WTC11 (cell line): ENCODE data around the gene USP16. TPM values are rescaled to one million over a fixed set of nuclear protein-coding genes. Genes with fewer than 3 reads are reported as not detected.

Source experiments
- ATAC-seq: fragments of 200-7000 bp; cut with Tn5 transposase; 2 replicates; pipeline ENCODE4 v1.10.0; 2021; ENCODE audit warnings: mild to moderate bottlenecking, moderate library complexity
- CTCF ChIA-PET: fragments of 300-600 bp; sonication (Branson Sonifier 250); formaldehyde crosslinking; loops from one replicate; lab custom pipeline; 2021; ENCODE audit warnings: antibody characterized with exemption; lab: Charles Lee
- POLR2A ChIA-PET: fragments of 350-600 bp; sonication (Branson Sonifier 250); formaldehyde crosslinking; loops from one replicate; lab custom pipeline; 2021; ENCODE audit warnings: antibody characterized with exemption; lab: Charles Lee
- DNase-seq: peaks from one replicate; pipeline ENCODE4 v3.0.0; 2021; ENCODE audit warnings: low spot score
- H3K27ac Mint-ChIP-seq: 2 replicates; pipeline ENCODE4 v1.8.0; 2021; ENCODE audit warnings: mixed read lengths
- H3K27me3 Mint-ChIP-seq: 2 replicates; pipeline ENCODE4 v1.8.0; 2021; ENCODE audit warnings: low read depth, mild to moderate bottlenecking, moderate library complexity, mixed read lengths
- H3K36me3 Mint-ChIP-seq: 2 replicates; pipeline ENCODE4 v1.8.0; 2021; ENCODE audit warnings: mixed read lengths
- H3K4me1 Mint-ChIP-seq: 2 replicates; pipeline ENCODE4 v1.8.0; 2022; ENCODE audit warnings: mixed read lengths
- H3K4me3 Mint-ChIP-seq: 2 replicates; pipeline ENCODE4 v1.8.0; 2021; ENCODE audit warnings: mild to moderate bottlenecking, moderate library complexity, mixed read lengths
- H3K9me3 Mint-ChIP-seq: 2 replicates; pipeline ENCODE4 v1.8.0; 2021; ENCODE audit warnings: mixed read lengths
- CREM ChIP-seq: sonication (generic); formaldehyde crosslinking; IDR thresholded peaks from 2 replicates; pipeline ENCODE4 v1.8.1; 2022; ENCODE audit warnings: mild to moderate bottlenecking, missing genetic modification reagents, moderate library complexity
- E2F5 ChIP-seq: sonication (generic); formaldehyde crosslinking; IDR thresholded peaks from 2 replicates; pipeline ENCODE4 v1.8.1; 2022; ENCODE audit warnings: mild to moderate bottlenecking, moderate library complexity, missing genetic modification reagents
- ESRRA ChIP-seq: sonication (generic); formaldehyde crosslinking; IDR thresholded peaks from 2 replicates; pipeline ENCODE4 v1.8.1; 2022; ENCODE audit warnings: mild to moderate bottlenecking, missing genetic modification reagents, borderline replicate concordance
- ETV6 ChIP-seq: sonication (generic); formaldehyde crosslinking; IDR thresholded peaks from 2 replicates; pipeline ENCODE4 v1.8.1; 2022; ENCODE audit warnings: mild to moderate bottlenecking, missing genetic modification reagents
- FOXJ3 ChIP-seq: sonication (generic); formaldehyde crosslinking; IDR thresholded peaks from 2 replicates; pipeline ENCODE4 v1.9.0; 2021; ENCODE audit warnings: missing genetic modification reagents, mild to moderate bottlenecking, borderline replicate concordance
- FOXP1 ChIP-seq: sonication (generic); formaldehyde crosslinking; IDR thresholded peaks from 2 replicates; pipeline ENCODE4 v1.8.0; 2022; ENCODE audit warnings: missing genetic modification reagents, mild to moderate bottlenecking, moderate library complexity, borderline replicate concordance
- IRF2 ChIP-seq: sonication (generic); formaldehyde crosslinking; IDR thresholded peaks from 2 replicates; pipeline ENCODE4 v1.8.0; 2022; ENCODE audit warnings: low read depth, missing genetic modification reagents, borderline replicate concordance
- JAZF1 ChIP-seq: fragments of 250-450 bp; sonication (Bioruptor Pico); IDR thresholded peaks from 2 replicates; pipeline ENCODE4 v1.9.0; 2021; ENCODE audit warnings: moderate library complexity, mild to moderate bottlenecking, inconsistent platforms
- JUN ChIP-seq: sonication (generic); formaldehyde crosslinking; IDR thresholded peaks from 2 replicates; pipeline ENCODE4 v1.8.0; 2023; ENCODE audit warnings: mild to moderate bottlenecking, missing genetic modification reagents
- KAT7 ChIP-seq: sonication (generic); formaldehyde crosslinking; IDR thresholded peaks from 2 replicates; pipeline ENCODE4 v1.8.1; 2023; ENCODE audit warnings: missing genetic modification reagents, mild to moderate bottlenecking, borderline replicate concordance
- MLX ChIP-seq: sonication (generic); formaldehyde crosslinking; IDR thresholded peaks from 2 replicates; pipeline ENCODE4 v1.8.1; 2023; ENCODE audit warnings: mild to moderate bottlenecking, missing genetic modification reagents, moderate library complexity
- MXD4 ChIP-seq: fragments of 250-450 bp; sonication (Bioruptor Pico); IDR thresholded peaks from 2 replicates; pipeline ENCODE4 v1.8.0; 2021; ENCODE audit warnings: mild to moderate bottlenecking, moderate library complexity, borderline replicate concordance
- NR3C1 ChIP-seq: sonication (generic); formaldehyde crosslinking; conservative IDR thresholded peaks from 2 replicates; pipeline ENCODE4 v1.8.1; 2023; ENCODE audit warnings: low read depth, mild to moderate bottlenecking, missing genetic modification reagents
- OVOL2 ChIP-seq: fragments of 250-450 bp; sonication (Bioruptor Pico); IDR thresholded peaks from 2 replicates; pipeline ENCODE4 v1.9.0; 2021; ENCODE audit warnings: mild to moderate bottlenecking, borderline replicate concordance
- PRDM15 ChIP-seq: sonication (generic); formaldehyde crosslinking; IDR thresholded peaks from 2 replicates; pipeline ENCODE4 v1.8.0; 2022; ENCODE audit warnings: missing genetic modification reagents
- RELA ChIP-seq: sonication (generic); formaldehyde crosslinking; IDR thresholded peaks from 2 replicates; pipeline ENCODE4 v1.8.1; 2022; ENCODE audit warnings: missing genetic modification reagents, mild to moderate bottlenecking, borderline replicate concordance
- SMAD3 ChIP-seq: sonication (generic); formaldehyde crosslinking; IDR thresholded peaks from 2 replicates; pipeline ENCODE4 v1.8.0; 2022; ENCODE audit warnings: missing genetic modification reagents, mild to moderate bottlenecking, borderline replicate concordance
- SOX15 ChIP-seq: fragments of 250-450 bp; sonication (Bioruptor Pico); IDR thresholded peaks from 2 replicates; pipeline ENCODE4 v1.9.0; 2021; ENCODE audit warnings: mild to moderate bottlenecking
- STAT6 ChIP-seq: sonication (generic); formaldehyde crosslinking; conservative IDR thresholded peaks from 2 replicates; pipeline ENCODE4 v1.8.1; 2023; ENCODE audit warnings: mild to moderate bottlenecking, low read depth, missing genetic modification reagents, moderate library complexity
- USF2 ChIP-seq: sonication (generic); formaldehyde crosslinking; IDR thresholded peaks from 2 replicates; pipeline ENCODE4 v1.8.1; 2023; ENCODE audit warnings: mild to moderate bottlenecking, missing genetic modification reagents, moderate library complexity
- ZNF416 ChIP-seq: fragments of 250-450 bp; sonication (Bioruptor Pico); IDR thresholded peaks from 2 replicates; pipeline ENCODE4 v1.9.0; 2021; ENCODE audit warnings: mild to moderate bottlenecking, inconsistent platforms
- ZNF671 ChIP-seq: fragments of 250-450 bp; sonication (Bioruptor Pico); IDR thresholded peaks from 2 replicates; pipeline ENCODE4 v1.8.0; 2021; ENCODE audit warnings: mild to moderate bottlenecking
- ZSCAN18 ChIP-seq: fragments of 250-450 bp; sonication (Bioruptor Pico); IDR thresholded peaks from 2 replicates; pipeline ENCODE4 v2.1.2; 2022; ENCODE audit warnings: mild to moderate bottlenecking, moderate library complexity
- total RNA-seq: library from RNA; stranded (reverse); gene quantifications from 3 replicates; pipeline ENCODE4 v1.2.3, GENCODE V29; 2021

USP16 gene
- total RNA-seq, 1 experiment from 2014 or later: 20.8 TPM

GRCh38 chr21:28979092-28979491 lies 45.4 kb upstream of the USP16 start (continued):
- TF ChIP-seq USF2 (CRISPR knock-in tag) (no peak), ESRRA (CRISPR knock-in tag) (no peak), E2F5 (CRISPR knock-in tag) (no peak), SOX15 (no peak), FOXJ3 (no peak), CREM (CRISPR knock-in tag) (no peak), STAT6 (CRISPR knock-in tag) (no peak)

GRCh38 chr21:28982637-28983036 lies 41.8 kb upstream of the USP16 start:
- Mint-ChIP-seq H3K27me3 (no peaks in the 10 kb centered on the region), H3K4me1 (no peaks in the 10 kb centered on the region), H3K4me3 (no peak overlapping the region), H3K27ac (no peak overlapping the region), H3K36me3 (peaks cover 19% of the 10 kb centered on the region), H3K9me3 (no peaks in the 10 kb centered on the region)
- ATAC-seq (no peak), DNase-seq (no peak)
- TF ChIP-seq ZNF416 (CRISPR knock-in tag) (no peak), FOXP1 (CRISPR knock-in tag) (no peak), ETV6 (CRISPR knock-in tag) (no peak), RELA (CRISPR knock-in tag) (no peak), PRDM15 (CRISPR knock-in tag) (no peak), ZNF671 (no peak)
- POLR2A ChIA-PET: no interaction called here
- CTCF ChIA-PET: no interaction called here

GRCh38 chr21:28986677-28987076 lies 37.8 kb upstream of the USP16 start:
- ChIA-PET CTCF (no interaction called here), POLR2A (no interaction called here)
- ATAC-seq (no peak), DNase-seq (no peak)
- peaks cover 13% of the 10 kb centered on the region for H3K36me3 Mint-ChIP-seq
- no peak overlapping the region for H3K27ac Mint-ChIP-seq
- H3K4me3 Mint-ChIP-seq: no peak overlapping the region
- H3K4me1 Mint-ChIP-seq: peaks cover 6% of the 10 kb centered on the region
- H3K9me3 Mint-ChIP-seq: no peaks in the 10 kb centered on the region
- H3K27me3 Mint-ChIP-seq: no peaks in the 10 kb centered on the region
- no peak for TF ChIP-seq SMAD3 (CRISPR knock-in tag)
- TF ChIP-seq OVOL2 (CRISPR knock-in tag): no peak
- no peak for TF ChIP-seq JAZF1 (CRISPR knock-in tag)
- no peak for TF ChIP-seq JUN (CRISPR knock-in tag)
- no peak for TF ChIP-seq NR3C1 (CRISPR knock-in tag)
- no peak for TF ChIP-seq MXD4 (CRISPR knock-in tag)
- no peak for TF ChIP-seq IRF2
- TF ChIP-seq MLX (CRISPR knock-in tag): no peak
- TF ChIP-seq ZSCAN18 (CRISPR knock-in tag): no peak
- no peak for TF ChIP-seq FOXJ3
- no peak for TF ChIP-seq KAT7 (CRISPR knock-in tag)
